Activated B cell treated with CpG ODN at 0.5 μM for 24 hours (primary cell): ENCODE results near the gene FGGY. TPM values are rescaled to one million over a fixed set of nuclear protein-coding genes. Genes with fewer than 3 reads are reported as not detected.

Experiments
- ATAC-seq: fragments of 200-7000 bp; cut with Tn5 transposase; one replicate; pipeline ENCODE4 v1.10.0; 2021; ENCODE audit warnings: low read depth, mild to moderate bottlenecking, moderate library complexity
- CTCF ChIA-PET: fragments of 350-600 bp; sonication (Branson Sonifier 250); formaldehyde crosslinking; loops from one replicate; lab custom pipeline; 2021; ENCODE audit warnings: antibody characterized with exemption; lab: Charles Lee
- POLR2A ChIA-PET: fragments of 350-600 bp; sonication (Branson Sonifier 250); formaldehyde crosslinking; loops from one replicate; lab custom pipeline; 2021; ENCODE audit warnings: antibody characterized with exemption; lab: Charles Lee
- DNase-seq: peaks from one replicate; pipeline ENCODE4 v3.0.0; 2022
- H3K27ac Mint-ChIP-seq: one replicate; pipeline ENCODE4 v1.8.0; 2020; ENCODE audit warnings: mixed read lengths
- H3K27me3 Mint-ChIP-seq: one replicate; pipeline ENCODE4 v1.8.0; 2021; ENCODE audit warnings: mixed read lengths
- H3K36me3 Mint-ChIP-seq: one replicate; pipeline ENCODE4 v1.8.0; 2021; ENCODE audit warnings: low read depth, mixed read lengths
- H3K4me1 Mint-ChIP-seq: one replicate; pipeline ENCODE4 v1.8.0; 2021; ENCODE audit warnings: mixed read lengths
- H3K4me3 Mint-ChIP-seq: one replicate; pipeline ENCODE4 v1.8.0; 2020; ENCODE audit warnings: mild to moderate bottlenecking, mixed read lengths
- H3K9me3 Mint-ChIP-seq: one replicate; pipeline ENCODE4 v1.8.0; 2020; ENCODE audit warnings: mixed read lengths
- intact Hi-C: fragments of 100-400 bp; cut with micrococcal nuclease; formaldehyde crosslinking; loops from one replicate; pipeline ENCODE4 v1.15.1; 2024
- total RNA-seq: library from RNA; stranded (reverse); gene quantifications from 2 replicates; pipeline ENCODE4 v1.2.3, GENCODE V29; 2022
- TF ChIP-seq, protein P1 (sequence below): fragments of 200-600 bp; IDR thresholded peaks from one replicate; pipeline ENCODE4 v1.8.0; 2022; ENCODE audit warnings: antibody characterized with exemption, mild to moderate bottlenecking

The FGGY gene
- total RNA-seq, 1 donor from 2014 or later, result 24.0 TPM

DNA sequence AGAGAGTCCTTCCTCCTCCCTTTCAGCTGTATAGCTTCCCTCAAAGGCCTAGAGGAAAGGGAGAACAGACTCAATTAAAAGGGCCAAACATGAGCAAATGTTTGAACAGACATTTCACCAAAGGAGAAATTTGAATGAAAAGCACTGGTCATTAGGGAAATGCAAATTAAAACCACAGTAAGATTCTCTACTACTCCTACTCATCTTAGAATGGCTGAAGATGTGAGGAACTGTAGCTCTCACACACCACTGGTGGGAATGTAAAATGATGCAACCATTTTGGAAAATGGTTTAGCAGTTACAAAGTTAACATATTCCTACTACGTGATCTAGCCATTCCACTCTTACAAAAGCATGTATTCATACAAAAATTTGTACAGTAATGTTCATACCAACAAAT lies 264.9 kb downstream of the FGGY start:
- no peak overlapping the region for H3K27ac Mint-ChIP-seq
- peaks cover 12% of the 10 kb centered on the region for H3K9me3 Mint-ChIP-seq
- CTCF ChIA-PET, result interaction anchor here (1.6 kb wide), 1 partner anchor 137 kb away, joined by 6 read pairs; no protein-coding TSS in a partner anchor

DNA sequence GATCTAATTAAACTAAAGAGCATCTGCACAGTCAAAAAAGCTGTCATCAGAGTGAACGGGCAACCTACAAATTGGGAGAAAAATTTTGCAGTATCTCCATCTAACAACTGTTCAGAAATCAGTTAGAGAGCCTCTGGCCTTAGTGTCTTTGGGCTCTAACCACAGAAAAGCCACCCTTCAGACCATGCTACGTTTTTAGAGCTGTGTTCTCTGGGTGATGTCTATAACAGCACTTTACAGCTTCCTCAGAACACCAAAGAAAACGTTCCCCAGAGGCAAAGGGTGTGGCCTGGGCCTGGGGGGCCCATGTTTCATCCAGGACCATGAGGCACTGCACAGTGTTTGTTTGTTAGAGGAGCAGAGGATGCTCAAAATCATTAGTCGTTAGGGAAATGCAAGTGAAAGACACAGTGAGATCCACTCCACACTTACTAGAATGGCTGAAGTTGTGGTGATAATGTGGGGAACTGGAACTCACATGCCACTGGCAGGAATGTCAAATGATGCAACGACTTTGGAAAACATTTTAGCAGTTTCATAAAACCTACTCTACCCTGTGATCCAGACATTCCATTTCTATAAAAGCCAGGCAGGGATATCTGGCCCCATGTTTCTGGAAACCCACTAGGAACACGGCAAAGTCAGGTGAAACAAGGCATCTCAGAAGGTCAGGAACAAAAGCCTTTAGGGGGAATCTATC lies 267.4 kb downstream of the FGGY start:
- POLR2A ChIA-PET, result interaction anchor here (0.6 kb wide), 1 partner anchor 17 kb away, joined by 4 read pairs; no protein-coding TSS in a partner anchor
- H3K27ac Mint-ChIP-seq, result no peak overlapping the region

More for the DNA sequence above, 264.9 kb downstream of the FGGY start:
- Mint-ChIP-seq H3K4me1 (peaks cover 44% of the 10 kb centered on the region), H3K27me3 (no peaks in the 10 kb centered on the region), H3K36me3 (peaks cover 23% of the 10 kb centered on the region), H3K4me3 (no peak overlapping the region)
- DNase-seq, result no peak
- POLR2A ChIA-PET, result interaction anchor here (1.1 to 2.1 kb wide), 3 partner anchors 9 to 777 kb away, joined by 5 to 10 read pairs (median 10); partner anchors contain the start of gene JUN
- peak; percentile 18 for ATAC-seq
- intact Hi-C loops, result loop anchor here (2.0 kb wide), 1 partner anchor 135 kb away; no protein-coding TSS in a partner anchor
- TF ChIP-seq, protein P1, sequence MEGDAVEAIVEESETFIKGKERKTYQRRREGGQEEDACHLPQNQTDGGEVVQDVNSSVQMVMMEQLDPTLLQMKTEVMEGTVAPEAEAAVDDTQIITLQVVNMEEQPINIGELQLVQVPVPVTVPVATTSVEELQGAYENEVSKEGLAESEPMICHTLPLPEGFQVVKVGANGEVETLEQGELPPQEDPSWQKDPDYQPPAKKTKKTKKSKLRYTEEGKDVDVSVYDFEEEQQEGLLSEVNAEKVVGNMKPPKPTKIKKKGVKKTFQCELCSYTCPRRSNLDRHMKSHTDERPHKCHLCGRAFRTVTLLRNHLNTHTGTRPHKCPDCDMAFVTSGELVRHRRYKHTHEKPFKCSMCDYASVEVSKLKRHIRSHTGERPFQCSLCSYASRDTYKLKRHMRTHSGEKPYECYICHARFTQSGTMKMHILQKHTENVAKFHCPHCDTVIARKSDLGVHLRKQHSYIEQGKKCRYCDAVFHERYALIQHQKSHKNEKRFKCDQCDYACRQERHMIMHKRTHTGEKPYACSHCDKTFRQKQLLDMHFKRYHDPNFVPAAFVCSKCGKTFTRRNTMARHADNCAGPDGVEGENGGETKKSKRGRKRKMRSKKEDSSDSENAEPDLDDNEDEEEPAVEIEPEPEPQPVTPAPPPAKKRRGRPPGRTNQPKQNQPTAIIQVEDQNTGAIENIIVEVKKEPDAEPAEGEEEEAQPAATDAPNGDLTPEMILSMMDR, result no peak

DNA sequence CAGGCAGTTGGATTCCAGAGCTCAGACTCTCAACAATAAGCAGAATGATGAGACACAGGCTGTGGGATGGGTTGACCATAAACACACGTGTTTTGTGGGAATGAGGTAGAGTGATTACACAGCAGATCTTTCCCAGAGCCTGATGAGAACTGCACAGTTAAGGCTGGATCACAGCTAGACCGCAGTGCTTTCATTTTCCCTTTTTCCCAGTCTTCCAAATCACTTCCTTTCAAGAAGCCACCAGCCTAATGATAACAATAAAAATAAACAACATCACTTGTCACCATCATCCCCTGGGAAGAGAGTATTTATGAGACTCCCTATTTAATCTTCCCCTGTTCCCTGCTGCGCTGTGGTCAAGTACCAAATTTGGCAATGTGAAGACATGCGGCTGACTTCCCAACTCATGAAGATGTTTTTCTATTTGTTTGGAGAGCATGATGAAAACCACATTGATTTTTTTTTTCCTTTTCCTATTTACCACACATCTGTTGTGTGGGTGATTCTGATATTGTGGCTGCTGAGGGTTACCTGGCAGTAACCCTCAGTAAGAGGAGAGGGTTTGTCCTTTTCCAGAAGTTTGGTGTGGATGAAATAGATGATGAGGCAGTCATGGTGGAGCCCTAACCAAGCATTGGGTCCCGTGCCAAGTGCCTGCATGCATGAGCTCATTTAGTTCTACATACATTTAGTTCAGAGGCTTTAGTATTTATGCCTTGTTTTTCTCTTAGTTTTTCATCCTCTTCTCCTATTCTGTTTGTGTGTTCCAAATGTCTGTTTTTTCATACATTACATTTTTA lies 268.9 kb downstream of the FGGY start:
- intact Hi-C loops, result no loop called here
- Mint-ChIP-seq H3K4me3 (no peak overlapping the region), H3K27ac (no peak overlapping the region), H3K36me3 (no peaks in the 10 kb centered on the region), H3K9me3 (peaks cover under 1% of the 10 kb centered on the region), H3K27me3 (no peaks in the 10 kb centered on the region), H3K4me1 (peaks cover 49% of the 10 kb centered on the region)
- DNase-seq (no peak), ATAC-seq (no peak)
- ChIA-PET POLR2A (no interaction called here), CTCF (no interaction called here)
- TF ChIP-seq, protein P1, result no peak

More for the DNA sequence above, 267.4 kb downstream of the FGGY start:
- ATAC-seq (no peak), DNase-seq (no peak)
- CTCF ChIA-PET, result interaction anchor here (0.7 kb wide), 1 partner anchor 756 kb away, joined by 4 read pairs; no protein-coding TSS in a partner anchor
- Mint-ChIP-seq H3K4me1 (peaks cover 44% of the 10 kb centered on the region), H3K9me3 (peaks cover 6% of the 10 kb centered on the region), H3K27me3 (no peaks in the 10 kb centered on the region), H3K36me3 (peaks cover 2% of the 10 kb centered on the region), H3K4me3 (no peak overlapping the region)
- intact Hi-C loops, result no loop called here
- TF ChIP-seq, protein P1, result no peak

DNA sequence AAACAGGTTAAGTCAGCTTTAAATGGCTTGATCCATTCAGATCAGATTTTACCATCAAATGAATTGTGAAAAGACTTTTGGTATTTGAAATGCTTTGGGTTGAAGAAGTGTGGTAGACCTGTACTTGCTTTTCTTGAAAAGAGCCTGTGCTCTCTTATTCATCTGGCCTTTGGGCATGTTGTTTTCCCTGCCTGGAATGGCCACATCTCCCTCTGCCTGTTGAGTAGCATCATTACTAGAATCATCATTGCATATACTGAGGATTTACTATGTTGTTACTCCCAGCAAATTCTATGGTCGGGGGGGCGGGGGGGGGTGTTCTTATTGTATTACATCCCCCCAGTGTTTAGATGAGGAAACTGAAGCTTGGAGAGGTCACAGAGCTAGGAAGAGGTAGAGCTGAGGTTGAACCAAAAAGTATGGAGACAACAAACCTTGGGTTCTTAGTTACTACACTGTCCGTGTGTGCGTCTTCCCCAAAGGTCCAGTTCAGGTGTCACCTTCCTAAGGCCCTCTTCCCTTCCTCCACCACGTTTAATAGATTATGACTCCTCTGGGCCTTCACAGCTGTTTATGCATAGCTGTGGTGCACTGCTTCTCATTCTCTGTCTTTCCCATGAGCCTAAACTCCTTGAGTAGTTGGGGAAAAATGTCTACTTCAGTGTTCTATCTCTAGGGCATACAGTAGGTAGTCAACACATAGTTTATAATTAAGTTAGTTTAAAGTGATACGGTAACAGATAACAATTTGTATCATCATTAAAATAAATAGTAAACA lies 271.5 kb downstream of the FGGY start:
- peaks cover 37% of the 10 kb centered on the region for H3K4me1 Mint-ChIP-seq
- no peaks in the 10 kb centered on the region for H3K36me3 Mint-ChIP-seq
- DNase-seq, result no peak
- CTCF ChIA-PET, result no interaction called here
- TF ChIP-seq, protein P1, result no peak
- H3K9me3 Mint-ChIP-seq, result no peaks in the 10 kb centered on the region
- H3K4me3 Mint-ChIP-seq, result no peak overlapping the region
- no peaks in the 10 kb centered on the region for H3K27me3 Mint-ChIP-seq
- no peak overlapping the region for H3K27ac Mint-ChIP-seq
- POLR2A ChIA-PET, result no interaction called here
- ATAC-seq, result no peak
- intact Hi-C loops, result no loop called here
